ENCODE measurements around the gene ROPN1B. TPM values are rescaled to one million over a fixed set of nuclear protein-coding genes. Genes with fewer than 3 reads are reported as not detected.

The ROPN1B gene
- total RNA-seq, 1 experiment from 2014 or later, result 2.2 TPM

GRCh38 chr3:125958511-125959316 is 10.3 kb upstream of the ROPN1B start:
- Histone ChIP-seq H3K27me3 (ENCODE audit: insufficient read depth, low read length) (no peaks in the 10 kb centered on the region), H3K9ac (ENCODE audit: low read length) (no peak overlapping the region), H3K36me3 (ENCODE audit: control insufficient read depth in 1 of 2, insufficient read depth in 2 of 2, low read length in 2 of 2) (no peaks in the 10 kb centered on the region), H3K79me2 (ENCODE audit: insufficient read depth, low read length) (no peaks in the 10 kb centered on the region), H3K9me3 (ENCODE audit: control insufficient read depth in 1 of 2, insufficient read depth in 1 of 2, low read depth in 1 of 2, low read length in 2 of 2) (no peaks in the 10 kb centered on the region), H2AFZ (ENCODE audit: low read depth, low read length, poor library complexity, severe bottlenecking) (no peak overlapping the region), H3K4me2 (ENCODE audit: low read length) (no peak overlapping the region), H4K20me1 (ENCODE audit: insufficient read depth) (no peaks in the 10 kb centered on the region), H3K4me3 (replicated peaks in 1 of 2; ENCODE audit: low read depth in 1 of 2, low read length in 2 of 2) (no peak overlapping the region), H3K9me2 (ENCODE audit: insufficient read depth) (no peaks in the 10 kb centered on the region), H3K4me1 (ENCODE audit: control insufficient read depth in 1 of 2, insufficient read depth in 2 of 2, low read length in 2 of 2) (no peaks in the 10 kb centered on the region), H3K27ac (ENCODE audit: low read depth, low read length) (no peak overlapping the region)
- no peak for ATAC-seq
- intact Hi-C loops (cut with micrococcal nuclease), result no loop called here
- ChIA-PET RAD21 (ENCODE audit: low non-redundant PET in 1 of 2, low total read pairs in 2 of 2, uncharacterized antibody in 2 of 2, unreplicated experiment in 2 of 2) (no interaction called here), CTCF (no interaction called here), POLR2A (no interaction called here)
- DNase-seq (ENCODE audit: low read depth, low spot score), result no peak
- no peak for TF ChIP-seq EZH2 (IDR thresholded peaks at IDR 0.05)
- TF ChIP-seq CBX3 (IDR thresholded peaks at IDR 0.05; ENCODE audit: low read depth), result no peak
- no peak for TF ChIP-seq ZFX (IDR thresholded peaks at IDR 0.05)
- TF ChIP-seq JUND (IDR thresholded peaks at IDR 0.05), result no peak
- TF ChIP-seq REST (IDR thresholded peaks at IDR 0.05; ENCODE audit: low read depth), result no peak
- no peak for TF ChIP-seq POLR2A (IDR thresholded peaks at IDR 0.05; ENCODE audit: borderline replicate concordance, extremely low read depth, insufficient read depth, insufficient read length)
- TF ChIP-seq EZH2phosphoT487 (IDR thresholded peaks at IDR 0.05; ENCODE audit: borderline replicate concordance), result no peak
- TF ChIP-seq MAX (IDR thresholded peaks at IDR 0.05), result no peak
- no peak for TF ChIP-seq SRF (IDR thresholded peaks at IDR 0.05; ENCODE audit: low read depth)
- no peak for TF ChIP-seq CTCF (IDR thresholded peaks at IDR 0.05 in 2 of 3, conservative IDR thresholded peaks at IDR 0.05 in 1 of 3; ENCODE audit: borderline replicate concordance in 1 of 3, insufficient read depth in 1 of 3, low read depth in 2 of 3, low read length in 2 of 3)
- no peak for TF ChIP-seq YY1 (IDR thresholded peaks at IDR 0.05; ENCODE audit: extremely low read depth, insufficient replicate concordance, low read depth, low read length)
- no peak for TF ChIP-seq RAD21 (IDR thresholded peaks at IDR 0.05; ENCODE audit: low read depth)
- no peak for TF ChIP-seq ZNF274 (IDR thresholded peaks at IDR 0.05; ENCODE audit: low read depth, low read length)
- no peak for TF ChIP-seq POLR2AphosphoS5 (IDR thresholded peaks at IDR 0.05; ENCODE audit: low read depth, low read length)
- TF ChIP-seq ELF1 (IDR thresholded peaks at IDR 0.05; ENCODE audit: borderline replicate concordance, low read depth), result no peak
- no peak for TF ChIP-seq CEBPB (IDR thresholded peaks at IDR 0.05; ENCODE audit: low read depth)
- TF ChIP-seq SIN3A (IDR thresholded peaks at IDR 0.05; ENCODE audit: low read depth), result no peak
- no peak for TF ChIP-seq SP1 (IDR thresholded peaks at IDR 0.05; ENCODE audit: low read depth)
- no peak for TF ChIP-seq ZBTB33 (IDR thresholded peaks at IDR 0.05; ENCODE audit: extremely low read depth, insufficient replicate concordance, low read length)
- no peak for TF ChIP-seq TCF7L2 (IDR thresholded peaks at IDR 0.05; ENCODE audit: borderline replicate concordance, extremely low read depth, insufficient read depth, insufficient read length)
- BruUV-seq (replicated peaks), result no TSS peak
